ENCODE measurements around the gene DCTN3.
A peak's percentile ranks its signal among the peaks of the same experiment; 100 is the strongest.

Gene DCTN3

DNA sequence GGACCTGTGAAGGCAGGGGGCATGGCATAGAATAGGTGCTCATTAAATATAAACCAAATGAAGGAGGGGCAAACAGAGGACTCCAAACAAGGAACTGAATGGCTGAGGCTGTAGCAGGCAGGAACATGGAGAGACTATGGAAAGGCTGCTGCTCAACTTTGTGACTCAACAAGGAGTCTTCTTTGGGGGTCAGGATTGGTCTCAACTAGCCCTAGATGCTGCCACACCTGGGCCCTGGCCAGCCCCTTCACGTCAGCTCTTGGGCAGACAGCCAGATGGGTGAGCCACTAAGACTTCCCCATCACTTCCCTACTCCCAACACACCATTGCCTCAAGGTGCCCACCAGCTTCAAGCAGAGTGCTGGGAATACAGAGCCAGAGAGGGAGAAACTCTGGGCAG, 19.4 kb downstream of the DCTN3 start:
- H3K9me3 ChIP-seq (ENCODE audit: insufficient read depth, low read depth, low read length), result no peaks in the 10 kb centered on the region
- no peak overlapping the region for H3K4me3 ChIP-seq (ENCODE audit: low read length)
- no peak overlapping the region for H3K27ac ChIP-seq (ENCODE audit: low read depth, low read length)
- H3K9ac ChIP-seq (ENCODE audit: low read depth, low read length), result no peak overlapping the region
- peaks cover 6% of the 10 kb centered on the region; the same call in 1 of the 2 replicates for H3K27me3 ChIP-seq (ENCODE audit: insufficient read depth, low read length)
- 86% methylated on average over 1 of the region's 1 CpG for WGBS
- H3K4me1 ChIP-seq (ENCODE audit: insufficient read depth, low read length), result 0 out of 2 replicates have a peak, but pooled peaks cover 2% of the 10 kb centered on the region
- no peaks in the 10 kb centered on the region for H3K36me3 ChIP-seq (ENCODE audit: insufficient read depth, low read length)

DNA sequence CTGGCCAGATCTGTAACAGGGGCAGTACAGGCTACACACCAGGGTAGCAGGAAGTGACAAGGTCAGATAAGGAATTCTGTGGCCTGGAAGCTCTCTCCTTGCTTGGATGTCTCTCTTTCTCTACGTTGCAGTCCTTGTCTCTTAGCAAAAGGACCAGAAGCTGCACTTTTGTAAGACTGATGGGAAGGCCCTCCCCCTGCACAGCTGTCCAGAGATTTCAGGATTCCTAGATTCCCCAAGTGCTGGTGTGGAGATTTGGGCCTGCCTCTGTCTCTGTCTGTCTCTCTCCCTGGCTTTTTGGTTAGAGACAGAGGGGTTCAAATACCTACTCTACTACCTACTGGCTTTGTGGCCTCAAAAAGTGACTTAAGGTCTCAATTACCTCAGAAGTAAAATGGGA, 20.7 kb downstream of the DCTN3 start:
- H3K4me3 ChIP-seq (ENCODE audit: low read length), result no peak overlapping the region
- 50% methylated on average over 1 of the region's 1 CpG for WGBS

DNA sequence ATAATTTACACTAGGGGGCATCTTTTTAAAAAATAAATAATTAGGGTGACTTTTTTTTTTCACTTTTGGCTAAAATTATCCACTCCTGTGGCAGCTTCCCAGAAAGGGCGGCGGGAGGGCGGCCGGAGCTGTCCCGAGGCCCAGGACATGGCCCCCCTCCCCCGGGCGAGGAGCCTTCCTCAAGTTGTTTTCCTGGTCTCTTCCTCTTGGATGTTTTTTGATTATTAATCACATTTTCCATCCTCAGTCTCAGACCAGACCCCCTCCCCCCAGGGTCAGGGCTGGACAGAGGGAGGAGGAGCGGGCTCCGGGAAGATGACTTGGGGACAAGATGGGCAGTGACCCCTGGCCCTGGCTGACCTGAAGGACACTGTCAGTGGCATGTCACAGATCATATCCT, 26.1 kb downstream of the DCTN3 start:
- Histone ChIP-seq H3K4me3 (ENCODE audit: low read length) (no peak overlapping the region), H3K36me3 (ENCODE audit: insufficient read depth, low read length) (no peaks in the 10 kb centered on the region), H3K27me3 (ENCODE audit: insufficient read depth, low read length) (peaks cover 60% of the 10 kb centered on the region), H3K9me3 (ENCODE audit: insufficient read depth, low read depth, low read length) (no peaks in the 10 kb centered on the region), H3K4me1 (ENCODE audit: insufficient read depth, low read length) (peaks cover 11% of the 10 kb centered on the region), H3K9ac (ENCODE audit: low read depth, low read length) (no peak overlapping the region), H3K27ac (ENCODE audit: low read depth, low read length) (no peak overlapping the region)
- WGBS, result 91% methylated on average over 7 of the region's 9 CpGs

More for the DNA sequence above, 20.7 kb downstream of the DCTN3 start:
- H3K9me3 ChIP-seq (ENCODE audit: insufficient read depth, low read depth, low read length), result no peaks in the 10 kb centered on the region
- peaks cover 6% of the 10 kb centered on the region; the same call in 1 of the 2 replicates for H3K27me3 ChIP-seq (ENCODE audit: insufficient read depth, low read length)
- no peak overlapping the region for H3K9ac ChIP-seq (ENCODE audit: low read depth, low read length)
- no peak overlapping the region for H3K27ac ChIP-seq (ENCODE audit: low read depth, low read length)
- H3K36me3 ChIP-seq (ENCODE audit: insufficient read depth, low read length), result no peaks in the 10 kb centered on the region
- H3K4me1 ChIP-seq (ENCODE audit: insufficient read depth, low read length), result 0 out of 2 replicates have a peak, but pooled peaks cover 2% of the 10 kb centered on the region

DNA sequence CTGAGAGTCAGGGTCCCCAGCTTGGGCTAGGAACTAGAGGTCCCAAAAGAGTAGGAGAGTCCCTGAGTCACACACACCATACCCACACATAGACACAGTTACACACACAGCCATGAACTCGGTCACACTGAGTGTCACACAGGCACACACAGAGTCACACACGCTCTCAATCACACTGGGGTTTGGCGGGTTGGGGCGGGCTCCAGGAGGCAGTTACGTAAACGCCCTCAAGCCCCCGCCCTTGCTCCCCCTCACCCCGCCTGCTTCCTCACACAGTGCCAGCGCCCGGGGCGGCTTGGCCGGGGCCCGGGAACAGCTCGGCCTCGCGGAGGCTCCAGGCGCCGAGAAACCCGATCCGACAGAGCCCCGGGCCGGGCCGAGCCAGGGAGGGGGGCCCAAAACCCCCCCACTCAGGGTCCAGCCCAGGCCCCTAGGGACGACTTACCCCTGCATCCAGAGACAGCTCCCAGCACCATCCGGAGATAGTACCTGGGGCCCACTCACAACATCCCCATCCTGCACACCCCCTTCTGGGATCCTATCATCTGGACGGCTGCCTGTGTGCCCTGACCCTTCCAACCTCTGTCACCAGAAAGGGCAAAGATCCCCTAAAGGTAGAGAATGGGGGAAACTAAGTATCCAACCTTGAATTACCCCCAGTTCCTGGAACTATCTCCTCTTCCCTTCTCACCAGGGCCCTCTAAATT, 27.2 kb downstream of the DCTN3 start:
- peak overlapping the region; percentile 30 for H3K4me3 ChIP-seq (ENCODE audit: low read length)
- H3K36me3 ChIP-seq (ENCODE audit: insufficient read depth, low read length), result no peaks in the 10 kb centered on the region
- peaks cover 17% of the 10 kb centered on the region for H3K4me1 ChIP-seq (ENCODE audit: insufficient read depth, low read length)
- H3K27me3 ChIP-seq (ENCODE audit: insufficient read depth, low read length), result peaks cover 71% of the 10 kb centered on the region
- H3K27ac ChIP-seq (ENCODE audit: low read depth, low read length), result no peak overlapping the region
- H3K9me3 ChIP-seq (ENCODE audit: insufficient read depth, low read depth, low read length), result no peaks in the 10 kb centered on the region
- WGBS, result 7% methylated on average over 26 of the region's 26 CpGs
- no peak overlapping the region for H3K9ac ChIP-seq (ENCODE audit: low read depth, low read length)

DNA sequence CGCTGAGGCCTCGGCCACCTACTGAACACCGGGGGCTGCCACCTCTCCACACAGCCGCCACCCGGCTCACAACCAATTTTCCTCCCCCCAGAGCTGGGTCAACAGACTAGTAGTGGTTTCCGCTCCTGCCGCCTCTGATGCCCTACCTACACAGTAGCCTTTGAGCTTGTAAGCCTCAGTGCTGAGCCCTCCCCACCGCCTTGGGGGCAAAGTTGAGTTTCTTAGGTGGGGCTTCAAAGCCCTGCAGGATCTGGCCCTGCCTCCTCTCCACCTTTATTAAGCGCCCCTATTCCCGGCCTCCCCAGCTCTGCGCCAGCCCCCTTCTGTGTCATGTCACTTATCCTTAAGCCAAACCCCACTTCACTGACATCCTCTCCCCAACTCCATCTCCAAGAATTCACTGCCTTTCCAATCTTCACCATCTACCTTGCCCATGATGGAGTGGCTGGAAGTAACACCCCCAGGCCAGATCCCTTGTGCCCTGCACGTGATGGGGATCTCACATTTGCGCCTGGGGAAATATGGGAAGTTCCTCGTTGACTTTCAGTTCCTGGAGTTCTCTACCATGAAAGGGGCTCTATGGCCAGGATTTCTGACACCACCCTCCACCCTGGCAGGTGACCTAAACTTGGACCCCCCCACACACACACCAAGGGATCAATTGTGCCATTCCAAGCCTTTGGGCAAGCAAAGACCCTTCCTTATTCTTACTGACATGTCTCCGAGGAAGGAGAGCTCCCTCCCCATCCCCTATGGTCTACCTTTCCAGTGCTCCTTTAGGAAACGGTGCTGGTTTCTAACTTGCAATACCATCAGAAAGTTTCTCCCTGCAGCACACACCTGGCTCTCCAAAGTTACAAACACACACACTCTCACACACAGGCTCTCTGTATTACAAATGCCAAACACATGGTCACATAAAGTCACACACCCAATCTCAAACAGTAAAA, 28.1 kb downstream of the DCTN3 start:
- Histone ChIP-seq H3K27me3 (ENCODE audit: insufficient read depth, low read length) (peaks cover 80% of the 10 kb centered on the region), H3K27ac (ENCODE audit: low read depth, low read length) (no peak overlapping the region), H3K9ac (ENCODE audit: low read depth, low read length) (no peak overlapping the region), H3K36me3 (ENCODE audit: insufficient read depth, low read length) (no peaks in the 10 kb centered on the region), H3K9me3 (ENCODE audit: insufficient read depth, low read depth, low read length) (no peaks in the 10 kb centered on the region), H3K4me3 (ENCODE audit: low read length) (no peak overlapping the region; the same call in 1 of the 2 replicates), H3K4me1 (ENCODE audit: insufficient read depth, low read length) (peaks cover 17% of the 10 kb centered on the region)
- 32% methylated on average over 16 of the region's 16 CpGs for WGBS

DNA sequence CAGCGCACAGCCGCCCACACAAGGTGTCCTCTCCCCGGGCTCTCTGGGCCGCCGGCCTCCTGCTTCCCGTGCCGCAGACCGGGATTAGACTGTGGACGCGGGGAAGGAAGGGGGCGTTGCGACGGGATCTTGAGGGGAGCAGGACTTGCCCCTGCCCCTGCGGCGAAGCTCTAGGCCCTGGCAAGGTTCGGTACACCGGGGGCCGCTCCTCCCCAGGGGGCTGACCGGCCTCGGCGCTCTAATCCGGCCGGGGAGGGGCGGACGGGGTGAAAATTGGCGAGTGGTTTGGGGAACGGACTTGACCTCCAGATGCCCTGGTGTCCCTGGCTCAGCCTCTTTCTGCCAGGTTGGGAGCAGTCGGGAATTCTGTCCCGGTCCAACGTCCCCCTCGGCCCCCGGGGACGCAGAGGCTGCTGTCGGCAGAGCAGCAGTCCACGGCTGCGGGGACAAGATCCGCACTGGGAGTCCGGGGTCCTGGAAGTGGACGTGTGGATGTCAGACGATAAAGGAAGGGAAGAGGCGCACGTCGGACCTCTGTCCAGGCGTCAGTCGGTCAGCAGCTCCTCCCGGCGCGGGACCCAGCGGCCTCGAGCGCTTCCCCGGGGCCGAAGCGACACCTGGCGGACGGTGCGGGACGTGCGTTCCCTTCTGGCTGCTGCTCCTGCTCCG, 28.9 kb downstream of the DCTN3 start:
- Histone ChIP-seq H3K4me3 (ENCODE audit: low read length) (peak overlapping the region; percentile 56), H3K9me3 (ENCODE audit: insufficient read depth, low read depth, low read length) (no peaks in the 10 kb centered on the region), H3K36me3 (ENCODE audit: insufficient read depth, low read length) (no peaks in the 10 kb centered on the region), H3K4me1 (ENCODE audit: insufficient read depth, low read length) (peaks cover 22% of the 10 kb centered on the region), H3K9ac (ENCODE audit: low read depth, low read length) (no peak overlapping the region), H3K27ac (ENCODE audit: low read depth, low read length) (no peak overlapping the region), H3K27me3 (ENCODE audit: insufficient read depth, low read length) (peaks cover 88% of the 10 kb centered on the region)
- 1% methylated on average over 60 of the region's 60 CpGs for whole genome bisulfite sequencing

DNA sequence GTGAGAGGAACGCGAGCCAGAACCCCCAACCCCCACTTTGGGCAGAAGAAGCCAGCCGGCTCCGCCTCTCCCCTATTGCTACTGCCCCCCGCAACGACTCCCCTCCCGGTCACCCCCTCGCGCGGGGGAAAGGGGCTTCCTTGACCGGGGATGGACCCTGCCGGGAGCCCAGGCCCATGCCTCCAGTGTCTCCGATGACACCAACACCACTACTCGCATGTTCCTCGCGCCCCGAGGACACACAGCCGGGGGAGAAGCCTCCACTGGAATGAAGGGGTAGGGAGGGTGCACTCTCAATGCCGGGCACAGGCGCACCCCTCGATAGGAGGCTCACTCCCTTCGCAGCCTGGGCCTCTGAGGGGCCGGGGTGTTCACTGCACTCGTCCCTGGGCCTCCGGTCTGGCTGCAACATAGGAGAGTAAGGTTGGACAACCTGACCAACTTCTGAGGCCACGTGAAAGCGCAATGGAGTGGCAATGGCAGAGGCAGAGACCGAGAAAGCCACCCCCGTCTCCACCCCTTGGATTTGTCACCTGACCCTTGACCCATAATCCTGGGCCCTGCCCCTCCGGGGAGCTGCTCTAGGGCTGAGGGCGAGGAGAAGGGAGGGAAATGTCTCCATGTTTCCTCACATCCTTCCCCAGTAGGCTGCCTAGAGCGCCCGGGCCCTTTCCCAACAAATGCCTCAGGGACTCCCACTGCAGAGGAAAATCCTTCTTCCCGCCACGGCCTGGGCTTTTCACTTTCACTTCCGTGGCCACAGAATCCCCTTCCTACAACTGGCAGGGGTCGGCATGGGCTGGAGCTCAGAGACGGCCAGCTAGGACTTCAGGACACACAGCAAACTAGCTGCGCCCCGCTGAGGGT, 29.7 kb downstream of the DCTN3 start:
- Histone ChIP-seq H3K9me3 (ENCODE audit: insufficient read depth, low read depth, low read length) (no peaks in the 10 kb centered on the region), H3K4me1 (ENCODE audit: insufficient read depth, low read length) (peaks cover 30% of the 10 kb centered on the region), H3K27ac (ENCODE audit: low read depth, low read length) (no peak overlapping the region), H3K36me3 (ENCODE audit: insufficient read depth, low read length) (no peaks in the 10 kb centered on the region), H3K27me3 (ENCODE audit: insufficient read depth, low read length) (peaks cover 96% of the 10 kb centered on the region), H3K4me3 (ENCODE audit: low read length) (peak overlapping the region; percentile 56), H3K9ac (ENCODE audit: low read depth, low read length) (peak overlapping the region; percentile 21; the same call in 1 of the 2 replicates)
- WGBS, result 3% methylated on average over 39 of the region's 40 CpGs

DNA sequence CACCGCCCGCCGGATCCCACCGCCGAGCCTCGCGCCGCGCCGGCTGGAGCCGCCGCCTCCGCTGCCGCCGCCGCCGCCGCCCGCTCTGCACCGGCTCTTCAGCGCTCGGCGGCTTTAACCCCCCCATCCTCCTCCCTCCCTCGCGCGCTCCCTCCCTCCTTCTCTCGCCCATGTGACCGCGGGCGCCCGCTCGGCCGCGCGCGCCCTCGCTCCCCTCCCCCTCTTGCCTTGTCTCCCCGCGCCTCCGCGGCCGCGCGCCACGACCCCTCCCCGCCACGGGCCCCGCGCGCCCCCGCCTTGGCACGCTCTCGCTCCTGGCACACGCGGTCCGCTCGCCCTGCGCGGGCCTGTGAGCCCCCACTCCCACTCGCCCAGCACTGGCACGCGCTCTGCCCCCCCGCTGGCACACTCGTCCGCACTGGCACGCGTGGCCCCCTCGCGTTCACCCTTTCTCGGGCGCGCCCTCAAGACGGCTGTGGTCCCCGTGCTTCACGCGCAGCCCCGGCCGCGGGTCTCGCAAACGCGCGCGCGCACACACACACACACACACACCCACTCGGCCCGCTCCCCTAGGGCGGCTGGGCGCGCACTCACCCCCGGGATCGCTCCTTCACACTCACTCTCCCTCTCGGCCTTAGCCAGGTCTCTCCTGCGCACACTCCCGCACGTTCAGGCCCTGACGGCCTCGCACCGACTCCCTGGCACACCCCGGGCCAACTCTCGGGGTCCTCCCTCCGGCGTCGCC, 30.5 kb downstream of the DCTN3 start, which contains the start of gene CNTFR:
TSS of gene CNTFR (minus strand) at position 89 of the 745 bp plus-strand sequence. CDS start 20,743 bp downstream, outside the sequence.
- under 1% methylated on average over 104 of the region's 104 CpGs for WGBS
- Histone ChIP-seq H3K9ac (ENCODE audit: low read depth, low read length) (peak within 1 kb of the TSS; percentile 21; the same call in 1 of the 2 replicates), H3K9me3 (ENCODE audit: insufficient read depth, low read depth, low read length) (no peaks in the 10 kb centered on the region), H3K27ac (ENCODE audit: low read depth, low read length) (no peak within 1 kb of the TSS), H3K27me3 (ENCODE audit: insufficient read depth, low read length) (peaks cover 100% of the 10 kb centered on the region), H3K4me3 (ENCODE audit: low read length) (peak within 1 kb of the TSS; percentile 56), H3K4me1 (ENCODE audit: insufficient read depth, low read length) (peaks cover 37% of the 10 kb centered on the region), H3K36me3 (ENCODE audit: insufficient read depth, low read length) (no peaks in the 10 kb centered on the region)

DNA sequence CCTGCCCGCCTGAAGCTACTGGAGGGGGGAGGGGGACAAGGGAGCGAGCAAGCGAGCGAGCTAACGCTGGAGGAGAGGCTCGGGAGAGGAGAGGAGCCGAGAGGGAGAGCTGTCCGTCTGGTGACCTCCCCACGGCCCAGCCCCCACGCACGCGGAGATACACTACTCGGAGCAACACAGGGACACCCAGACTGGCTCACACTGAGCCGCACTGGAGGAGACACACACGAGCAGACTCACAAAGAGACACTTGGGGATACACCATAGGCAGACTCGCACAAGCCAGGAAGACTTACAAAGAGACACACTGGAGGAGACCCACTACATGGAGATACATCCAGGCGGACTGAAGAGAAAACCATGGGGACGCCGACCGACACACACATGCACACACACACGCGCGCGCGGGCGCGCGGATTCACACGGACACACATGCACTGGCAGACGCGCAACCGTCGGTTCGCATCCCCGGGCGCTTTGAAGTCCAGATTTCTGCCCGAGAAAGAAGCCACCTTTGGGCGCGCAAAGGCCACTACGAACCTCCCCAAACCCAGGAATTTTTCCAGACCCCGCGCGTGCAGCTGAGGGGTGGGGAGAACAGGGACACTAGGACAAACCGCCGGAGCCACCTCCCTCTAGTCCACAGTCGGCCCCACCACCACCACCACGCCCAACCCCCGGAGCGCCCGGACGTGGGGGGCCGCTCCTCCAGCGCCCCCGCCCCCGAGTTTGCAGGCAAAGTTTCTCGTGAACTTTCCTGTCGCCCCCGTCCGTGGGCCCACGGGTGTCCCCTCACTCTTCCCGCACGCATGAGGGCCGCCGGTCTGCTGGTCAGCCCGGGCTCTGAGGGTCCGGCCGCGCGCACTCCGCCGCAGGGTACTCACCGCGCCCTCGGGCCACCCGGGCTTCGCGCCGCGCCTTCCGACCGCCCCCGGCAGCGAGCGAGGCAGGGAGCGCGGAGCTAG, 31.3 kb downstream of the DCTN3 start:
- H3K4me1 ChIP-seq (ENCODE audit: insufficient read depth, low read length), result peaks cover 37% of the 10 kb centered on the region
- no peaks in the 10 kb centered on the region for H3K36me3 ChIP-seq (ENCODE audit: insufficient read depth, low read length)
- 1% methylated on average over 86 of the region's 86 CpGs for WGBS
- no peak overlapping the region for H3K27ac ChIP-seq (ENCODE audit: low read depth, low read length)
- no peak overlapping the region for H3K9ac ChIP-seq (ENCODE audit: low read depth, low read length)
- no peaks in the 10 kb centered on the region for H3K9me3 ChIP-seq (ENCODE audit: insufficient read depth, low read depth, low read length)
- peak overlapping the region; percentile 56 for H3K4me3 ChIP-seq (ENCODE audit: low read length)
- H3K27me3 ChIP-seq (ENCODE audit: insufficient read depth, low read length), result peaks cover 100% of the 10 kb centered on the region
